Stimulated activated CD4-positive, alpha-beta T cell treated with anti-CD3 and anti-CD28 coated beads, Interleukin-12 subunit alpha, Interleukin-12 subunit beta, amount 100 ng/mL, for 48 hours (primary cell): ENCODE results near the gene SATL1.
"Not testable (repeated sequence)": the region's sequence is repeated elsewhere in the genome, so short reads cannot be mapped to it uniquely, and the experiment has no call there.

Source experiments
- DNase-seq, 3 donors: peaks; one replicate each; pipeline ENCODE4 v3.0.0-alpha.2; 2020; ENCODE audit warnings: low read depth in 2 of 3, low spot score in 1 of 3

Gene SATL1

GRCh38 chrX:85109235-85109634 lies 134.3 kb downstream of the SATL1 start:
- DNase-seq: peak in 1 of 3 donors; percentile 15

- DNase-seq: no peak
Measured at GRCh38 chrX:85108165-85108564, 135.4 kb downstream of the SATL1 start.

GRCh38 chrX:85107407-85107806 lies 136.2 kb downstream of the SATL1 start:
- no peak for DNase-seq

GRCh38 chrX:85089321-85089840 lies 154.2 kb downstream of the SATL1 start:
- no peak for DNase-seq

GRCh38 chrX:85084770-85085393 lies 158.7 kb downstream of the SATL1 start:
- peak in 1 of 3 donors; percentile 30 for DNase-seq

- not testable (repeated sequence) for DNase-seq
Measured at GRCh38 chrX:85077247-85077646, 166.3 kb downstream of the SATL1 start.

GRCh38 chrX:85065512-85066198 lies 177.9 kb downstream of the SATL1 start:
- no peak for DNase-seq

GRCh38 chrX:85052636-85053343 lies 190.8 kb downstream of the SATL1 start:
- DNase-seq: no peak

GRCh38 chrX:85052205-85052604 lies 191.4 kb downstream of the SATL1 start:
- DNase-seq: no peak

- no peak for DNase-seq
Measured at GRCh38 chrX:85051627-85052026, 192.0 kb downstream of the SATL1 start.
